Breast epithelium (tissue), 3 donors: ENCODE results near the gene VIP.

Experiments
- CTCF ChIP-seq, 3 donors: fragments of 450-650 bp; IDR thresholded peaks; one replicate each; pipeline ENCODE4 v1.5.1; 2016 to 2017; ENCODE audit warnings: antibody characterized with exemption in 3 of 3, mild to moderate bottlenecking in 3 of 3, moderate library complexity in 3 of 3
- POLR2A ChIP-seq: fragments of 450-650 bp; IDR thresholded peaks from one replicate; pipeline ENCODE4 v1.6.1; 2016; ENCODE audit warnings: antibody characterized with exemption, mild to moderate bottlenecking, moderate library complexity
- POLR2AphosphoS5 ChIP-seq, 3 donors: sonication (generic); formaldehyde crosslinking; IDR thresholded peaks; one replicate each; pipeline ENCODE4 v1.6.1; 2017; ENCODE audit warnings: antibody characterized with exemption in 3 of 3

DNA sequence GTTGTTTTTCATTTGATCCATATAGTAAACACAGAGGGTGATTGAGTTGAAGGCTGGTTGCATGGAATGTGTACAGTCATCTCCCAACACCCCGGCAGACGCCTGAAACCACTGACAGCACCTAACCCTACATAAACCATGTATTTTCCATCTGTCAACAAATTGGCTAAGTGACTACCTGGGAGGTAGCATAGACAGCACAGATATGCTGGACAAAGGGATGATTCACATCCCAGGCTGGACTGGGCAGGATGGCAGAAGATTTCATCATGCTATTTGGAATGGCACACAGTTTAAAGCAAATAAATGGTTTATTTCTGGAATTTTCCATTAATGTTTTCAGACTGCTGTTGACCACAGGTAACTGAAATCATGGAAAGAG is 4.4 kb upstream of the VIP start:
- TF ChIP-seq POLR2A: no peak
- no peak for TF ChIP-seq CTCF (IDR thresholded peaks at IDR 0.05)
- no peak for TF ChIP-seq POLR2AphosphoS5 (IDR thresholded peaks at IDR 0.05)
